ENCODE measurements around the gene RASD2.

DNA sequence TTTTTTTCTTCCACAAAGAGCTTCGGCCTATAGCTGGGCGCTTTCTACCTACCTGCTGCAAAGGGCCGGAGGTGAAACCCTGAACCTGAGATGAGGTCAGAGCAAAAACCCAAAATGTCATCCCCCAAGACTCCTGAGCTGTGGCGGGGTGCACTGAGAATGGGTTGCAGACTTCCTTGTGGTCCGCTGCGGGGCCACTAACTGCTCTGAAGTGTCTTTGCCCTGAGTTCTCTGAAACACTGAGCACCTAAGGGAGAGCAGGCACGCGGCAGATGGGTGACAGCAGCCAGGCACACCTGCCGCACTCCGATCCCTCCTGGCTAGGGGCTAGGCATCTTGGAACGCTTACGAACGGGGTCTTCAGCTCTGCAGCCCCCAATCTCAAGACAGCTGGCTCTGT, 29.3 kb downstream of the RASD2 start:
- no peak for TF ChIP-seq POLR2A (IDR thresholded peaks at IDR 0.05)
- TF ChIP-seq, protein P1, sequence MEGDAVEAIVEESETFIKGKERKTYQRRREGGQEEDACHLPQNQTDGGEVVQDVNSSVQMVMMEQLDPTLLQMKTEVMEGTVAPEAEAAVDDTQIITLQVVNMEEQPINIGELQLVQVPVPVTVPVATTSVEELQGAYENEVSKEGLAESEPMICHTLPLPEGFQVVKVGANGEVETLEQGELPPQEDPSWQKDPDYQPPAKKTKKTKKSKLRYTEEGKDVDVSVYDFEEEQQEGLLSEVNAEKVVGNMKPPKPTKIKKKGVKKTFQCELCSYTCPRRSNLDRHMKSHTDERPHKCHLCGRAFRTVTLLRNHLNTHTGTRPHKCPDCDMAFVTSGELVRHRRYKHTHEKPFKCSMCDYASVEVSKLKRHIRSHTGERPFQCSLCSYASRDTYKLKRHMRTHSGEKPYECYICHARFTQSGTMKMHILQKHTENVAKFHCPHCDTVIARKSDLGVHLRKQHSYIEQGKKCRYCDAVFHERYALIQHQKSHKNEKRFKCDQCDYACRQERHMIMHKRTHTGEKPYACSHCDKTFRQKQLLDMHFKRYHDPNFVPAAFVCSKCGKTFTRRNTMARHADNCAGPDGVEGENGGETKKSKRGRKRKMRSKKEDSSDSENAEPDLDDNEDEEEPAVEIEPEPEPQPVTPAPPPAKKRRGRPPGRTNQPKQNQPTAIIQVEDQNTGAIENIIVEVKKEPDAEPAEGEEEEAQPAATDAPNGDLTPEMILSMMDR (IDR thresholded peaks at IDR 0.05): no peak

Measured in esophagus squamous epithelium (tissue), 4 donors.